Measurements from ENCODE around the gene PNMA8C.

- TF ChIP-seq CTCF (IDR thresholded peaks at IDR 0.05; ENCODE audit: insufficient read depth, low read depth, low read length) (no peak), EZH2 (IDR thresholded peaks at IDR 0.05; ENCODE audit: insufficient read depth, low read length) (no peak)
Observed at GRCh38 chr19:46442808-46443450, 14.2 kb upstream of the PNMA8C start.

All from astrocyte (in vitro differentiated cells and primary cell).